PC-9 (cell line): ENCODE results near the gene TCHP. TPM values are rescaled to one million over a fixed set of nuclear protein-coding genes. Genes with fewer than 3 reads are reported as not detected.

ENCODE experiments used
- BruUV-seq: library from RNA; stranded (reverse); fragments of 400-500 nt; replicated peaks from 2 replicates; lab custom pipeline; 2021; lab: Mats Ljungman, UMichigan
- CTCF ChIA-PET: fragments of 300-600 bp; sonication (Branson Sonifier 250); formaldehyde crosslinking; loops from one replicate; lab custom pipeline; 2022; ENCODE audit warnings: antibody characterized with exemption; lab: Charles Lee
- POLR2A ChIA-PET: fragments of 300-600 bp; sonication (Branson Sonifier 250); formaldehyde crosslinking; loops from one replicate; lab custom pipeline; 2022; ENCODE audit warnings: antibody characterized with exemption; ENCODE audit not compliant: unreplicated experiment; lab: Charles Lee
- DNase-seq, 2 experiments: peaks; one replicate each; pipeline versions ENCODE4 v3.0.0 to v3.0.0-alpha.2; 2015 to 2022; ENCODE audit warnings: mixed read lengths in 1 of 2
- H2AFZ ChIP-seq: fragments of 200-600 bp; sonication (generic); 2 replicates; pipeline ENCODE4 v1.8.1; 2017; ENCODE audit warnings: antibody characterized with exemption
- H3F3A ChIP-seq: fragments of 200-600 bp; sonication (generic); 2 replicates; pipeline ENCODE4 v1.8.1; 2017; ENCODE audit warnings: antibody characterized with exemption, mild to moderate bottlenecking, low read depth; ENCODE audit not compliant: insufficient read depth
- H3K27ac ChIP-seq: fragments of 200-600 bp; sonication (generic); 2 replicates; pipeline ENCODE4 v1.6.1; 2016; ENCODE audit warnings: mixed run types
- H3K27me3 ChIP-seq: fragments of 200-600 bp; sonication (generic); 2 replicates; pipeline ENCODE4 v1.6.1; 2016; ENCODE audit warnings: low read depth, mixed run types; ENCODE audit not compliant: insufficient read depth
- H3K36me3 ChIP-seq: fragments of 200-600 bp; sonication (generic); 2 replicates; pipeline ENCODE4 v1.6.1; 2016; ENCODE audit warnings: low read depth, mixed run types
- H3K4me1 ChIP-seq: fragments of 200-600 bp; sonication (generic); replicated peaks from 2 replicates; pipeline ENCODE4 v1.6.1; 2016; ENCODE audit warnings: mixed run types; ENCODE audit not compliant: insufficient read depth
- H3K4me2 ChIP-seq: fragments of 200-600 bp; sonication (generic); 2 replicates; pipeline ENCODE4 v1.6.1; 2017; ENCODE audit warnings: mixed run types
- H3K4me3 ChIP-seq: fragments of 200-600 bp; sonication (generic); 2 replicates; pipeline ENCODE4 v1.6.1; 2016; ENCODE audit warnings: mixed run types
- H3K79me2 ChIP-seq: fragments of 200-600 bp; sonication (generic); 2 replicates; pipeline ENCODE4 v1.6.1; 2017; ENCODE audit warnings: low read depth, mixed run types
- H3K9me2 ChIP-seq: fragments of 200-600 bp; sonication (generic); 2 replicates; pipeline ENCODE4 v1.8.1; 2017; ENCODE audit warnings: mild to moderate bottlenecking; ENCODE audit not compliant: insufficient read depth
- H3K9me3 ChIP-seq: fragments of 200-600 bp; sonication (generic); 2 replicates; pipeline ENCODE4 v1.8.1; 2016; ENCODE audit warnings: low read depth; ENCODE audit not compliant: insufficient read depth
- H4K20me1 ChIP-seq: fragments of 200-600 bp; sonication (generic); 2 replicates; pipeline ENCODE4 v1.8.1; 2017; ENCODE audit not compliant: insufficient read depth
- CTCF ChIP-seq: fragments of 200-600 bp; sonication (generic); conservative IDR thresholded peaks from 2 replicates; pipeline ENCODE4 v1.6.1; 2017; ENCODE audit warnings: mixed run types, antibody characterized with exemption, mild to moderate bottlenecking, moderate library complexity
- EZH2 ChIP-seq: fragments of 200-600 bp; sonication (generic); IDR thresholded peaks from 2 replicates; pipeline ENCODE4 v1.8.0; 2017; ENCODE audit warnings: antibody characterized with exemption, low read depth
- intact Hi-C: fragments of 100-400 bp; cut with micrococcal nuclease; formaldehyde crosslinking; loops from one replicate; pipeline ENCODE4 v1.10.0; 2022; ENCODE audit not compliant: unreplicated experiment
- total RNA-seq: library from RNA; stranded (reverse); gene quantifications from 2 replicates; pipeline ENCODE4 v1.2.3, GENCODE V29; 2021

The TCHP gene
- total RNA-seq, 1 experiment from 2014 or later = 17.6 TPM

GRCh38 chr12:109967383-109968031 is 67.4 kb downstream of the TCHP start:
- H3K27ac ChIP-seq = peak overlapping the region; percentile 53
- no TSS peak for BruUV-seq
- H3K27me3 ChIP-seq = no peaks in the 10 kb centered on the region
- intact Hi-C loops = no loop called here
- peaks cover 7% of the 10 kb centered on the region; the same call in 1 of the 2 replicates for H3K36me3 ChIP-seq
- DNase-seq = peak; percentile 7 to 64
- H3K9me2 ChIP-seq = no peaks in the 10 kb centered on the region
- H3F3A ChIP-seq = peaks cover 13% of the 10 kb centered on the region; the same call in 1 of the 2 replicates
- ChIA-PET CTCF (no interaction called here), POLR2A (interaction anchor here (0.5 to 0.7 kb wide), 6 partner anchors 16 to 500 kb away, joined by 3 to 11 read pairs (median 3); partner anchors contain the start of genes GPN3 and IFT81)
- no peak overlapping the region for H2AFZ ChIP-seq
- no peaks in the 10 kb centered on the region for H4K20me1 ChIP-seq
- H3K9me3 ChIP-seq = no peaks in the 10 kb centered on the region
- H3K79me2 ChIP-seq = no peaks in the 10 kb centered on the region
- 0 out of 2 replicates have a peak overlapping the region, but pooled peaks have one; percentile 12 for H3K4me2 ChIP-seq
- TF ChIP-seq EZH2 (no peak), CTCF (no peak)
- peaks cover 19% of the 10 kb centered on the region for H3K4me1 ChIP-seq
- no peak overlapping the region for H3K4me3 ChIP-seq

Other genes starting within 250 kb of the TCHP start
- 2.3 and 3.1 TPM in 2 replicates for gene FAM222A, start 186.4 kb upstream of the TCHP start, total RNA-seq
- 3.1 and 3.2 TPM in 2 replicates for gene TRPV4, start 66.9 kb upstream of the TCHP start, total RNA-seq
- gene GLTP, start 19.7 kb upstream of the TCHP start, total RNA-seq = 30.3 and 31.8 TPM in 2 replicates
- 27.2 and 36.7 TPM in 2 replicates for gene GIT2, start 96.1 kb downstream of the TCHP start, total RNA-seq
- 61.8 and 66.9 TPM in 2 replicates for gene ANKRD13A, start 99.2 kb downstream of the TCHP start, total RNA-seq
- 29.2 and 29.4 TPM in 2 replicates for gene C12orf76, start 148.2 kb downstream of the TCHP start, total RNA-seq
- 12.4 and 19.3 TPM in 2 replicates for gene IFT81, start 224.1 kb downstream of the TCHP start, total RNA-seq